Measurements from ENCODE around the gene TEX35. TPM values are rescaled to one million over a fixed set of nuclear protein-coding genes. Genes with fewer than 3 reads are reported as not detected.

TEX35 gene
- total RNA-seq, 4 donors from 2014 or later: not detected

DNA sequence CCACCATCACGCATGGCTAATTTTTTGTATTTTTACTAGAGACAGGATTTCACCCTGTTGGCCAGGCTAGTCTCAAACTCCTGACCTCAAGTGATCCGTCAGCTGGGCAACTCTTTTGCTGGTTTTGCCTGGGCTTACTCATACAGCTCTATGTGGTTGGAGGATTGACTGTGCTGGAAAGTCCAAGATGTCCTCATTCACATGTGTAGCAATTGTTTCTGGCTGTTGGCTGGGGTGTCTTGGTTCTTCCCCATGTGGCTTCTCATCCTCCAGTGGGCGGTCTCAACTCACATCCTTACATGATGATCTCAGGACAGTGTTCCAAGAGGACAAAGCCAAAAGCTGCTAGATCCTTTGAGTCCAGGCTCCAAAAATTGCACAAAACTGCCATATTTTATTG is 53.3 kb downstream of the TEX35 start:
- H3K36me3 ChIP-seq: no peaks in the 10 kb centered on the region
- no peak for DNase-seq
- TF ChIP-seq, protein P1, sequence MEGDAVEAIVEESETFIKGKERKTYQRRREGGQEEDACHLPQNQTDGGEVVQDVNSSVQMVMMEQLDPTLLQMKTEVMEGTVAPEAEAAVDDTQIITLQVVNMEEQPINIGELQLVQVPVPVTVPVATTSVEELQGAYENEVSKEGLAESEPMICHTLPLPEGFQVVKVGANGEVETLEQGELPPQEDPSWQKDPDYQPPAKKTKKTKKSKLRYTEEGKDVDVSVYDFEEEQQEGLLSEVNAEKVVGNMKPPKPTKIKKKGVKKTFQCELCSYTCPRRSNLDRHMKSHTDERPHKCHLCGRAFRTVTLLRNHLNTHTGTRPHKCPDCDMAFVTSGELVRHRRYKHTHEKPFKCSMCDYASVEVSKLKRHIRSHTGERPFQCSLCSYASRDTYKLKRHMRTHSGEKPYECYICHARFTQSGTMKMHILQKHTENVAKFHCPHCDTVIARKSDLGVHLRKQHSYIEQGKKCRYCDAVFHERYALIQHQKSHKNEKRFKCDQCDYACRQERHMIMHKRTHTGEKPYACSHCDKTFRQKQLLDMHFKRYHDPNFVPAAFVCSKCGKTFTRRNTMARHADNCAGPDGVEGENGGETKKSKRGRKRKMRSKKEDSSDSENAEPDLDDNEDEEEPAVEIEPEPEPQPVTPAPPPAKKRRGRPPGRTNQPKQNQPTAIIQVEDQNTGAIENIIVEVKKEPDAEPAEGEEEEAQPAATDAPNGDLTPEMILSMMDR (IDR thresholded peaks at IDR 0.05): no peak
- H3K27me3 ChIP-seq: no peaks in the 10 kb centered on the region
- H3K27ac ChIP-seq: no peak overlapping the region
- H3K9me3 ChIP-seq: no peaks in the 10 kb centered on the region
- intact Hi-C loops (cut with DNase I; ENCODE audit: low total_unique reads): no loop called here
- H3K4me1 ChIP-seq: no peaks in the 10 kb centered on the region
- no peak overlapping the region for H3K4me3 ChIP-seq

DNA sequence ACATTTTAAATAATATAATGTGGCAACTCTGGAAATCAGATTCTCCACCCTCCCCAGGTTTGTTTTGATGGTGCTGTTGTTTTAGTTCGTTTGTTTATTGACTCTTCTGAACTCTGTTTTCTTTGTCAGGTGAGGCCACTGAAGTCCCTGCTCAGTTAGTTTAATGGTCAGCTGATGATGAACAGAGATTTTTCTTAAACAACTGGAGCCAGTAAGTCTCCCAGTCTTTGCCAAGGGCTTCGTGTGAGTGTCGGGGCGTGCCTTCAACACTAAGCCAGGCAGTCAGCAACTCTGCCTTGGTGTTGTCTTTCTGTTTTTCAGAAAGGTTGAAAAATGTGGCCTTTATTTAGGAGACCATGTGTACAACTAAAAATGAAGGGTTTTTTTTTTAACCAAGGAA is 58.9 kb downstream of the TEX35 start:
- intact Hi-C loops (cut with DNase I; ENCODE audit: low total_unique reads): no loop called here
- Histone ChIP-seq H3K27me3 (no peaks in the 10 kb centered on the region), H3K27ac (no peak overlapping the region), H3K4me1 (no peaks in the 10 kb centered on the region), H3K36me3 (no peaks in the 10 kb centered on the region), H3K9me3 (no peaks in the 10 kb centered on the region), H3K4me3 (no peak overlapping the region)
- TF ChIP-seq, protein P1 (IDR thresholded peaks at IDR 0.05): no peak
- TF ChIP-seq POLR2A (IDR thresholded peaks at IDR 0.05): no peak
- no peak for DNase-seq

Small RNA genes lying within 50 kb of the gene (small RNA-seq; reads per million reads assigned to genes)
- gene RF00017 (not detected), gene RNA5SP69 (not detected)

Other genes with a start within 250 kb of the TEX35 start
- gene CLEC20A, start 16.1 kb upstream of the TEX35 start, total RNA-seq: not detected
- 100 to 1,000 TPM in 1 of 4 donors, 10 to 100 TPM in 2, 1 to 10 TPM in 1; 4.9 to 109 (median 24.7) TPM for gene RALGPS2, start 212.1 kb downstream of the TEX35 start, total RNA-seq

Measured in uterus (tissue), 4 donors.